ENCODE results near the gene AFF3.

DNA sequence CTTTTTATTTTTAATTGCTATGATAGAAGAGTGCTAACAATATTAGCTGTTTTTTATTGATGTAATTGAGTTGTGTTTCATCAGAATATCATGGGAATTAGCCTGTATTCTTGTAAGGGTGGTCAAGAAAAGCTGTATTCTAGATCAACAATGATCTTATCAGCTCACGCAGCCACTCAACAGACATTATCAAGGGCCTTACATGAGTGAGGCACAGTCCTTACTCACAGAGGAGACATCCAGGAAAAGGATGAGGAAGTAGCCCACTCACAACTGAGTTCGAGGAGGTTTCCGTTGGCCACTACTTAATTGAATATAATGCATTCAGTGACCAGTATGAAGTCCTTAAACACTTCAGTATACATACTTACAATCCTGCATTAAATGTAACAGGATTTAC, 152.5 kb downstream of the AFF3 start:
- TF ChIP-seq CTCF (optimal IDR thresholded peaks at IDR 0.05 in 1 of 3, IDR thresholded peaks at IDR 0.05 in 1 of 3, conservative IDR thresholded peaks at IDR 0.05 in 1 of 3; ENCODE audit: extremely low read depth in 1 of 3, insufficient read depth in 2 of 3, low read length in 3 of 3) (no peak), EZH2 (IDR thresholded peaks at IDR 0.05; ENCODE audit: low read length) (no peak)

All from keratinocyte (primary cell).